Liver (tissue), 9 donors: ENCODE measurements around the gene FLII. TPM values are rescaled to one million over a fixed set of nuclear protein-coding genes. Genes with fewer than 3 reads are reported as not detected.

Source experiments
- DNase-seq: peaks from one replicate; pipeline ENCODE4 v3.0.0-alpha.2; 2017; ENCODE audit warnings: low spot score
- H3K27ac ChIP-seq, 2 donors: one replicate each; pipeline ENCODE4 v1.7.0; 2013; ENCODE audit warnings: inconsistent platforms in 2 of 2, low read length in 2 of 2, control low read depth in 1 of 2, low read depth in 1 of 2, mild to moderate bottlenecking in 1 of 2
- H3K27me3 ChIP-seq, 4 donors: one replicate each; pipeline versions ENCODE4 v1.6.1 to v1.7.0; 2013; ENCODE audit warnings: low read length in 3 of 4, inconsistent platforms in 1 of 4, mild to moderate bottlenecking in 1 of 4, moderate library complexity in 1 of 4; ENCODE audit not compliant: control insufficient read depth in 4 of 4, insufficient read depth in 4 of 4
- H3K36me3 ChIP-seq, 4 donors: one replicate each; pipeline versions ENCODE4 v1.6.1 to v1.7.0; 2013; ENCODE audit warnings: low read length in 3 of 4, mild to moderate bottlenecking in 3 of 4, low read depth in 1 of 4, moderate library complexity in 1 of 4; ENCODE audit not compliant: control insufficient read depth in 4 of 4, insufficient read depth in 3 of 4
- H3K4me1 ChIP-seq, 4 donors: one replicate each; pipeline versions ENCODE4 v1.6.1 to v1.7.0; 2013; ENCODE audit warnings: low read length in 3 of 4, mild to moderate bottlenecking in 3 of 4, moderate library complexity in 1 of 4; ENCODE audit not compliant: control insufficient read depth in 4 of 4, insufficient read depth in 4 of 4
- H3K4me3 ChIP-seq, 3 donors: one replicate each; pipeline versions ENCODE4 v1.6.1 to v1.7.0; 2013; ENCODE audit warnings: low read length in 3 of 3, control low read depth in 1 of 3, low read depth in 1 of 3, mild to moderate bottlenecking in 1 of 3
- H3K9ac ChIP-seq, 2 donors: one replicate each; pipeline ENCODE4 v1.7.0; 2013; ENCODE audit warnings: low read length in 2 of 2, mild to moderate bottlenecking in 2 of 2, moderate library complexity in 2 of 2, control low read depth in 1 of 2, low read depth in 1 of 2
- H3K9me3 ChIP-seq, 4 donors: one replicate each; pipeline versions ENCODE4 v1.6.1 to v1.7.0; 2013; ENCODE audit warnings: low read length in 3 of 4; ENCODE audit not compliant: control insufficient read depth in 4 of 4
- CTCF ChIP-seq: fragments of 150-350 bp; IDR thresholded peaks from 2 replicates; pipeline ENCODE4 v1.5.1; 2017; ENCODE audit warnings: improper control_type of control experiment, low read depth, low read length; ENCODE audit not compliant: missing input control
- FOXA2 ChIP-seq: IDR thresholded peaks from 2 replicates; pipeline ENCODE4 v1.6.1; 2016; ENCODE audit warnings: antibody characterized with exemption
- HNF4A ChIP-seq, 2 donors: conservative IDR thresholded peaks; 2 replicates each; pipeline ENCODE4 v1.6.1; 2016; ENCODE audit warnings: antibody characterized with exemption in 2 of 2, mild to moderate bottlenecking in 2 of 2
- REST ChIP-seq: IDR thresholded peaks from 2 replicates; pipeline ENCODE4 v1.6.1; 2016; ENCODE audit warnings: antibody characterized with exemption, mild to moderate bottlenecking
- YY1 ChIP-seq: IDR thresholded peaks from 2 replicates; pipeline ENCODE4 v1.6.1; 2016; ENCODE audit warnings: antibody characterized with exemption, mild to moderate bottlenecking
- ZBTB33 ChIP-seq: IDR thresholded peaks from 2 replicates; pipeline ENCODE4 v1.6.1; 2016; ENCODE audit warnings: antibody characterized with exemption
- WGBS: extraction: QIAGEN DNeasy Blood & Tissue Kit; methylation state at CpG from one replicate; pipeline ENCODE4 v1.1.7; 2013; 5-methylcytosine and 5-hydroxymethylcytosine counted together
- polyA plus RNA-seq, 2 donors: library from polyadenylated mRNA; stranded (reverse) in 1 of 2; unstranded in 1 of 2; fragments of 200-250 nt in 1 of 2; fragments of >200 nt in 1 of 2; fragmentation: Nextera tagmentation in 1 of 2; extraction: Ambion mirVana in 1 of 2; gene quantifications; one replicate each; pipeline versions ENCODE4 v1.2.1 to v1.2.3, GENCODE V29; 2013 to 2015
- total RNA-seq, 2 donors: library from RNA; depleted of rRNA; stranded (reverse); fragments of >200 nt; gene quantifications; one replicate each; pipeline ENCODE4 v1.2.3, GENCODE V29; 2014
- TF ChIP-seq, protein P1 (sequence below): IDR thresholded peaks from 2 replicates; pipeline ENCODE4 v1.6.1; 2016; ENCODE audit warnings: antibody characterized with exemption
- donor health status: healthy.
- donor health status: healthy.
- donor health status: healthy.
- donor health status: healthy.
- donor health status: healthy.

FLII gene
- total and polyA plus RNA-seq, 4 donors = 49.3 to 90.9 (median 76.3) TPM

GRCh38 chr17:18241229-18241871 lies 17.2 kb downstream of the FLII start:
- H3K4me1 ChIP-seq = peaks cover 0 to 4% (median 1%) of the 10 kb centered on the region in 4 donors
- DNase-seq = no peak
- 91% methylated on average over 28 of the region's 28 CpGs for WGBS

DNA sequence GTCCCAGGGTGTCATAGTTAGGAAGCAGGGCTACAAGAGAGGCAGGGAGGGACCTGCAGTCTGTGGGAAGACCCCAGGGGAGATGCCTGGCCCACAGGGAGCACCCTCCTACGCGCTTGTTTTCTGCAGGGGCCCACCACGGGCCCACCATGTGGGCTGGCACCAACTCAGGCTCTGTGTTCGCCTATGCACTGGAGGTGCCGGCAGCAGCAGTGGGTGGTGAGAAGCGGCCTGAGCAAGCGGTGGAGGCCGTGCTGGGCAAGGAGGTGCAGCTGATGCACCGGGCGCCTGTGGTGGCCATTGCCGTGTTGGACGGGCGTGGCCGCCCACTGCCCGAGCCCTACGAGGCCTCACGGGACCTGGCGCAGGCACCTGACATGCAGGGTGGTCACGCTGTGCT lies 18.1 kb downstream of the FLII start:
- Histone ChIP-seq H3K27ac (no peak overlapping the region), H3K4me1 (peaks cover 0 to 4% (median 1%) of the 10 kb centered on the region in 4 donors), H3K4me3 (no peak overlapping the region), H3K27me3 (no peaks in the 10 kb centered on the region), H3K36me3 (peaks cover 0 to 15% (median 5%) of the 10 kb centered on the region in 4 donors), H3K9me3 (no peaks in the 10 kb centered on the region), H3K9ac (no peak overlapping the region)
- DNase-seq = no peak
- TF ChIP-seq CTCF (no peak), HNF4A (conservative IDR thresholded peaks at IDR 0.05) (no peak), FOXA2 (no peak), REST (no peak), ZBTB33 (no peak), YY1 (no peak)
- TF ChIP-seq, protein P1, sequence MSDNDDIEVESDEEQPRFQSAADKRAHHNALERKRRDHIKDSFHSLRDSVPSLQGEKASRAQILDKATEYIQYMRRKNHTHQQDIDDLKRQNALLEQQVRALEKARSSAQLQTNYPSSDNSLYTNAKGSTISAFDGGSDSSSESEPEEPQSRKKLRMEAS = no peak
- WGBS = 96% methylated on average over 19 of the region's 19 CpGs

More at GRCh38 chr17:18241229-18241871, 17.2 kb downstream of the FLII start:
- TF ChIP-seq ZBTB33 = no peak
- no peaks in the 10 kb centered on the region for H3K9me3 ChIP-seq
- H3K4me3 ChIP-seq = no peak overlapping the region
- no peak overlapping the region for H3K9ac ChIP-seq
- peaks cover 3 to 24% (median 13%) of the 10 kb centered on the region in 4 donors for H3K36me3 ChIP-seq
- H3K27ac ChIP-seq = no peak overlapping the region
- no peaks in the 10 kb centered on the region for H3K27me3 ChIP-seq
